Testis (tissue), 3 donors: Measurements from ENCODE around the gene CDK13. TPM values are rescaled to one million over a fixed set of nuclear protein-coding genes. Genes with fewer than 3 reads are reported as not detected.

Experiments used
- DNase-seq: peaks from one replicate; pipeline ENCODE4 v3.0.0-alpha.2; 2019
- H3K27ac ChIP-seq, 2 donors: fragments of 200-600 bp; sonication (generic); one replicate each; pipeline ENCODE4 v1.5.1; 2019
- H3K27me3 ChIP-seq: fragments of 200-600 bp; sonication (generic); one replicate; pipeline ENCODE4 v1.5.1; 2019
- H3K36me3 ChIP-seq: fragments of 200-600 bp; sonication (generic); one replicate; pipeline ENCODE4 v1.5.1; 2017; ENCODE audit warnings: low read depth; ENCODE audit errors: missing control alignments
- H3K4me1 ChIP-seq: fragments of 200-600 bp; sonication (generic); one replicate; pipeline ENCODE4 v1.5.1; 2019
- H3K4me3 ChIP-seq, 2 donors: fragments of 200-600 bp; sonication (generic); one replicate each; pipeline ENCODE4 v1.5.1; 2017 to 2019
- H3K9me3 ChIP-seq: fragments of 200-600 bp; sonication (generic); one replicate; pipeline ENCODE4 v1.5.1; 2017
- CTCF ChIP-seq, 3 experiments: fragments of 450-650 bp in 2 of 3; fragments of 200-600 bp in 1 of 3; sonication (generic) in 1 of 3; IDR thresholded peaks; one replicate each; pipeline ENCODE4 v1.5.1; 2016 to 2019; ENCODE audit warnings: antibody characterized with exemption in 3 of 3, mild to moderate bottlenecking in 2 of 3, moderate library complexity in 1 of 3
- POLR2A ChIP-seq: fragments of 450-650 bp; IDR thresholded peaks from one replicate; pipeline ENCODE4 v1.6.1; 2017; ENCODE audit warnings: antibody characterized with exemption, mild to moderate bottlenecking, moderate library complexity
- WGBS, 2 donors: methylation state at CpG; one replicate each; pipeline ENCODE4 v1.1.5; 2018; 5-methylcytosine and 5-hydroxymethylcytosine counted together
- intact Hi-C: fragments of 100-400 bp; cut with DNase I; formaldehyde crosslinking; loops from one replicate; pipeline ENCODE4 v1.15.1; 2023; ENCODE audit warnings: low total_unique reads
- polyA plus RNA-seq: library from polyadenylated mRNA; stranded (reverse); fragments of 350-450 nt; fragmentation: Illumina TruSeq; extraction: RNeasy Lipid Tissue Mini Kit (QIAGEN cat#74804); gene quantifications from one replicate; pipeline ENCODE4 v1.2.3, GENCODE V29; 2014; ENCODE audit warnings: low read depth, low replicate concordance; ENCODE audit not compliant: insufficient read depth
- total RNA-seq, 2 donors: library from RNA; depleted of rRNA; stranded (reverse); fragments of >200 nt; gene quantifications; one replicate each; pipeline ENCODE4 v1.2.3, GENCODE V29; 2016

Gene CDK13
- total and polyA plus RNA-seq, 3 donors from 2014 or later = 55.1 to 140 (median 134) TPM

- H3K27ac ChIP-seq = no peak overlapping the region
- no peak for TF ChIP-seq POLR2A
- TF ChIP-seq CTCF (IDR thresholded peaks at IDR 0.05) = no peak
- no peaks in the 10 kb centered on the region for H3K36me3 ChIP-seq
- H3K4me1 ChIP-seq = peaks cover 9% of the 10 kb centered on the region
- DNase-seq = no peak
- no peaks in the 10 kb centered on the region for H3K9me3 ChIP-seq
- no peaks in the 10 kb centered on the region for H3K27me3 ChIP-seq
- no peak overlapping the region for H3K4me3 ChIP-seq
- intact Hi-C loops = loop anchor here (10.0 kb wide), 1 partner anchor 164 kb away; no protein-coding TSS in a partner anchor
These were observed 108.6 kb downstream of the CDK13 start for GRCh38 chr7:40058636-40059035.

DNA sequence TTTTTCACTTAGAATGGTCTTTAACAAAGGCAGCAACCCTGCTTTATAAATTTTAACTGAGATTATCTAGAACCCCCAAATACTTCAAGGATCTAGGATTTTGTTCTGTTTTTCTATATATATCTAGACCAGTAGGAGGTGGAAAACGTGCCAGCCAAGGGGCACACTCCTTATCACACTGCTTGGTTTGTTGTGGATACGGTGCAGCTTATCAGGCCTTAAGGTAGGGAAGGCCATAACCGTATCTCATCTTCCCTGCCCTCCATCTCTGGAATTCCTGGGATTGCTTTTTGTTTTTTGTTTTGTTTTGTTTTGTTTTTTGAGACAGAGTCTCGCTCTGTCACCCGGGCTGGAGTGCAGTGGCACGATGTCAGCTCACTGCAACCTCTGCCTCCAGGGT, 109.0 kb downstream of the CDK13 start:
- 71 to 84% methylated on average over 6 of the region's 6 CpGs for WGBS, 2 donors
- DNase-seq = no peak
- Histone ChIP-seq H3K36me3 (no peaks in the 10 kb centered on the region), H3K27ac (no peak overlapping the region), H3K4me1 (peaks cover 9% of the 10 kb centered on the region), H3K9me3 (no peaks in the 10 kb centered on the region), H3K27me3 (no peaks in the 10 kb centered on the region), H3K4me3 (no peak overlapping the region)
- intact Hi-C loops = loop anchor here (10.0 kb wide), 1 partner anchor 164 kb away; no protein-coding TSS in a partner anchor
- no peak for TF ChIP-seq POLR2A
- TF ChIP-seq CTCF (IDR thresholded peaks at IDR 0.05) = no peak

DNA sequence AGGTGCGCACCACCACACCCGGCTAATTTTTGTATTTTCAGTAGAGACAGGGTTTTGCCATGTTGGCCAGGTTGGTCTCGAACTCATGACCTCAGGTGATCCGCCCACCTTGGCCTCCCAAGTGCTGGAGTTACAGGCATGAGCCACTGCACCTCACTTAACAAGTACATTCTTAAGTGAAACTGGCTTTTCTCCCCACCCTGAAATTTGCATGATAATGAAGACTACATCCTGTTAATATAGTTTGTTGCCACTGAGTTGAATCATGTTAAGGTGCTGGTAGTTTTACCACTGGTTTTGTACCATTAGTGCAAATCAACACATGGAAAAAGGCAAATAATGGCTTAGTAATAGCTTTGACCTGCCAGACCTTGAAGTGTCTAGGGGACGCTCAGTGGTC, 122.2 kb downstream of the CDK13 start:
- Histone ChIP-seq H3K9me3 (no peaks in the 10 kb centered on the region), H3K36me3 (no peaks in the 10 kb centered on the region), H3K27me3 (no peaks in the 10 kb centered on the region), H3K4me3 (no peak overlapping the region), H3K4me1 (no peaks in the 10 kb centered on the region), H3K27ac (no peak overlapping the region)
- no peak for DNase-seq
- intact Hi-C loops = no loop called here
- TF ChIP-seq POLR2A (no peak), CTCF (IDR thresholded peaks at IDR 0.05) (no peak)
- 97 to 99% methylated on average over 5 of the region's 5 CpGs for WGBS, 2 donors

GRCh38 chr7:40073239-40073638, 123.2 kb downstream of the CDK13 start:
- no peaks in the 10 kb centered on the region for H3K27me3 ChIP-seq
- intact Hi-C loops = no loop called here
- WGBS, 2 donors = 74 to 83% methylated on average over 2 of the region's 2 CpGs
- H3K27ac ChIP-seq = no peak overlapping the region
- no peaks in the 10 kb centered on the region for H3K36me3 ChIP-seq
- no peak for DNase-seq
- TF ChIP-seq POLR2A (no peak), CTCF (IDR thresholded peaks at IDR 0.05) (no peak)
- H3K9me3 ChIP-seq = no peaks in the 10 kb centered on the region
- H3K4me3 ChIP-seq = no peak overlapping the region
- no peaks in the 10 kb centered on the region for H3K4me1 ChIP-seq

- 84 to 90% methylated on average over 3 of the region's 3 CpGs for WGBS, 2 donors
- Histone ChIP-seq H3K9me3 (no peaks in the 10 kb centered on the region), H3K27me3 (no peaks in the 10 kb centered on the region), H3K4me1 (no peaks in the 10 kb centered on the region), H3K36me3 (no peaks in the 10 kb centered on the region), H3K4me3 (no peak overlapping the region), H3K27ac (no peak overlapping the region)
- DNase-seq = no peak
- intact Hi-C loops = no loop called here
- TF ChIP-seq CTCF (IDR thresholded peaks at IDR 0.05) = no peak
- no peak for TF ChIP-seq POLR2A
These were observed 127.8 kb downstream of the CDK13 start for GRCh38 chr7:40077849-40078248.
